Putamen (tissue), 1 donor: ENCODE data around the gene STIM2.
"Not testable (repeated sequence)": the region's sequence is repeated elsewhere in the genome, so short reads cannot be mapped to it uniquely, and the experiment has no call there.

Source experiments
- DNase-seq: peaks from one replicate; pipeline ENCODE4 v3.0.0-alpha.2; 2016; ENCODE audit warnings: low spot score

The STIM2 gene

DNA sequence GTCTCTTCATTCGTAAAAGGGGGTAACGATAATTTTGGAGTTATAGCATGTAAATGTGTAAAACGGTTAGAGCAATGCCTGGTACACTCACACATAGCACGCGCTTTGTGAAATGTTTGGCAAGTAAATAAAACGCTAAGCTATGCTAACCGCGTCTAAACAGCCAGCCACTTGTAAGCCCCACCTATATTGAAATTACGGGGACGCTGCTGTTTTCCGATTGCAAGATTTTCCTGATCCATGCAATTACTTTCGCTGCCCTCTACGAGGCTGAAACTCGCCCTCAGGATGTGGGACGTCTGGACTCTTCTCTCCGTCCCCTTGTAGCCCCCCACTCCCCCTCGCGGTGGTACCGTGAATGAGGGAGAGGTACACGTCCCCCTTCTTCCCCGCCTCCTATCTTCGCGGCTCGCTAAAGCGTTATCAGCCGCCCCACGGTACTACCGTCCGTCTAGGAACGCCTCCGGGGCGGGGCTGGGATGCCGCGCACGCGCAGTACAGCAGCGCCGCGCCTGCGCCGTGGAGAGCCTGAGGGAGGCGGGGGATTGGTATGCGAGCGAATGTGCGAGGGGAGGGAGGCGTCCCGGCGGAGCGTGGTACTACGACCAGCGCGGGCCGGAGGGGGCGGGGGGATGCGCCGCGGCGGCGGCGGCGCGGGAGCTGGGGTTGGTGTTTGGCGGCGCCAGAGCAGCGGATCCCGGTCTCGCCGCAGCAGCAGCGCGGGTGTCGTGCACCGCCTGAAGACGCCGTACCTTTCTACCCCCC is at the start of gene STIM2:
Gene STIM2 (plus strand): TSS at position 685 of the 765 bp plus-strand sequence.
- DNase-seq: peak; percentile 97

DNA sequence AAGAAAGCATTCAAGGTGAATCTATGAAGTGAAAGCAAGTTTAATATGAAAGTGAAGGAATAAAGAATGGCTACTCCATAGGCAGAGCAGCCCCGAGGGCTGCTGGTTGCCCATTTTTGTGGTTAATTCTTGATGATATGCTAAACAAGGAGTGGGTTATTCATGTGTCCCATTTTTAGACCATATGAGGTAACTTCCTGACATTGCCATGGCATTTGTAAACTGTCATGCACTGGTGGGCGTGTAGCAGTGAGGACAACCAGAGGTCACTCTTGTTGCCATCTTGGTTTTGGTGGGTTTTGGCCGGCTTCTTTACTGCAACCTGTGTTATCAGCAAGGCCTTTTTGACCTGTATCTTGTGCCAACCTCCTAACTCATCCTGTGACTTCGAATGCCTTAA is 49.1 kb upstream of the STIM2 start:
- DNase-seq: not testable (repeated sequence)

DNA sequence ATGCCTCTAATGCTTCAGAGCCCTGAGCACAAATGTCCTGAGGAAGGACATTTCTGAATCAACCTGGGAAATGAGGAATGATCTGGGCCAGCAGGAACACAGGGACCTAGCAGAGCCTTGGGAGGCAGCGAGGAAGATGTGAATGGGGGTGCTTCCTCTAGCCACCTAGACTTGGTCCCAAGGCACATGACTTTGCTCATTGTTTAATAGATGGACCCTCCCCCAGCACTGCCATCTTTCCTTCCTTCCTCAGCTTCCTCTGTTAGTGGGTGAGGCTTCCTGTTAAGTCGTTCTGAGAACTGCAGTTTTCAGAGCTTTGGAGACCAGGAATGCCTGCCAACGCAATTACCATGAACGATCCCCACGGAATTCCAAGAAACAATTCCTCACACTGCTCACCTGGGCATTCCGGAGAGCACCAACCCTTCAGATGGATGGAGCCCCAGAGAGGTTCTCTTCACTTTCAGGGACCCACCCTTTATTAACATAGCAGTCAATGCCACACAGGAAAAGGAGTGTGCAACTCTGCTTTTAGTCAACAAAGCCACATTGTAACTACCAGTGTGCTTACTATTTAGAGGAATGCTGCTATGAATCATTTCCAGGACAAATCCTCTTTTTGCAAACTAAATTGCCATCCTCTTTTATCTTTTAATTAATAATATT is 48.5 kb upstream of the STIM2 start:
- no peak for DNase-seq

DNA sequence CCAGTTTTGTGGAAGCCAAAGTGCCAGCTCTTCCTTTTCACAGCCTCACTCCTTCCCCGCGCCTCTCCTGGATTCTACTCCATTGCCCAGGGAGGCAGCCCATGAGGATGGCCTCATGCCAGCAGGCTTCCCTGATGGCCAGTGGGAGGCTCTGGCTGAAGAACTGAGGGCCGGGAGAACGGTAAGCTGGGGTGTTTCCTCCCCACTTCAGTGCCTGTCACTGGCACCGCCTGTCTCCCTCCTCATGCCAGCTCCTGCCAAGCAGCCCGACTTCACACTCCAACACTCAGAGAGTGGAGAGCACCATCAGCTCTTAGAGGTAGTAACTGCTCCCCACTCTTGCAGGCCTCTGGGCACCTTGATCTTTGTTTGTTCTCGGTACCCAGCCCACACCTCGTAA is 46.9 kb upstream of the STIM2 start:
- no peak for DNase-seq

DNA sequence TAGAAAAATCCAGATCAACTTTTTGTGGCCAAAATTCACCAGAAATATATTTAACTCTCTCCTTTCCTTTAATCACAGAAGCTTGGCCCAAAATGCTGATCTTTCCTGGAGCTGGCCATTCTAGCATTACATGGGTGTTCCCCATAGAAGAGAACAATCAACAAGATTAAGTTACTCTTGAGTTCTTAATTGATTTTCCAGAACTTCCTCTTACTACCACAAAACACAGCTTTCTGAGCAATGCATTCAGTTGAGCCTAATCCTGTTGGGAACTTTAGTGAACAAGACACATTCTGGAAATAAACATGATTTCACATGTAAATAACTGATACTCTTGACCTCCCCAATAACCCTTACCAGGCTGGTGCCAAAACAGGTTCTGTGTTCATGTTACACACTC is 45.4 kb upstream of the STIM2 start:
- DNase-seq: no peak

DNA sequence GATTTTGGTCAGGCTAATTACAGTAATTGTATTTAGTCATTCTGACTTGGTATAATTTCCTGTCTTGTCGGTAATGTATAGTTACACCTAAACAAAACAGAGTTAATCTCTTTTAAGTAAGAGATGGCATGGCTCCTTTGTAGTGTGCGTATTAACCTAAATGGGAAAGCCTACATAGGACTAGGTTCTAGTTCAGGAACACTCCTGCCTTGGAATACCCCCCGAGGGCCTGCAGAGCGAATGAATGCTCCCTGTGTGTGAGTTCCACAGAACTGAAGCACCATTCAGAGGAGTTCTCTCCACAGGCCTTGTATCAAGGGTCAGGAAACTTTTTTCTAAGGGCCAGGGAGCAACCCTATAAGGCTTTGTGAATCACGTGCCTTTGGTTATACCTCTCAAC is 44.9 kb upstream of the STIM2 start:
- DNase-seq: no peak

DNA sequence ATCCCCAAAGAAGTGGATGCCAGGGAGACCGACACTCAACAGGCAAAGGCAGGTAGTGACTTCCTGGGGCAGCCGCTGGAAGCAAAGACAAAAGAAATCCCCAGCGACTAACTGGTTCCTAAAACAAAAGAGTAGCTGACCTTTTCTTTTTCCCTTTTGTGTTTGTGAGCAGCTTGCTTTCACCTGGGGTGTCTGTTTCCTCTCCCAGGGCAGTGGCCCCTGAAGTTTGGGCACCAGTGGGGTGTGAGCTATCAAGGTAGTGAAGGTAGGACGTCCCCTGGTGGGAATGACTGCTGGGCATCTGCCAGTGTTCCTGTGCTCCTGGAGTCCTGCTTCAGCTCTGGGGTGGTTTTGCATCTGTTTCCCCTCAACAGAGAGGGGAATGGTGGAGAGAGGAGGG is 41.6 kb upstream of the STIM2 start:
- no peak for DNase-seq

DNA sequence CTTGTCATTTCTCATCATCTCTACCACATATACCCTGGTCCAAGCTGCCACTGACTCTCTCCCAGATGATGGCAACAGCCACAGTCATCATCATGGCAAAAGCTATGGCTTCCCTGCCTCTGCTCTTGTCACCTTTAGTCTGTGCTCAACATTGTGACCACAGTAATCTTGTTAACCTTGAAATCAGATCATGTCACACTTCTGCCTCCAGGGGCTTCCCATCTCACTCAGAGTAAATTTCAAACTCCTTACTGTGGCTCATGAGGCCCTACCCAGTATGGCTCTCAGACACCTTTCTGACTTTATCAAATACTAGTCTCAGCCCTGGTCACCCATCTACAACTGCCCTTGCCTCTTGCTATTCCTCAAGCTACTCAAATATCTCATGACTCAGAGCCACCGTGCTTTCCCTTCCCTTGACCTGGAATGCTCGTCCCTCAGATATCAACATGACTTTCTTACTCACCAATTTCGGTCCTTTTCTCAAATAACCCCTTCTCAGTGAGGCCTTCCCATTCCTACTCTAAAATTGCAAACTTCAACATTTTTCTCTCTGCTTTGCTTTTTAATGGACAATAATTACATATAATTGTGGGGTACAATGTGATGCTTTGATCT is 41.1 kb upstream of the STIM2 start:
- no peak for DNase-seq

DNA sequence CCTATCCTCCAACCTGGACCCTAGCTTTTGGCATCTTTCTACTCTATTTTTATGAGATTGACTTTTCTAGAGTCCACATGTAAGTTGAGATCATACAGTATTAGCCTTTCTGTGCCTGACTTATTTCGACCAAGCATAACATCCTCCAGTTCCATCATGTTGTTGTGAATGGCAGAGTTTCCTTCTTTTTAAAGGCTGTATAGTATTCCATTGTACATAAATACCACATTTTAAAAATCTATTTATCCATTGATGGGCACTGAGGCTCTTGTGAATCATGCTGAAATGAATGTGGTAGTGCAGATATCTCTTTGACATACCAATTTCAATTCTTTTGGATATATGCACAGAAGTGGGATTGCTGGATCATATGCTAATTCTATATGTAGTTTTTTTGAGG is 40.3 kb upstream of the STIM2 start:
- DNase-seq: no peak

DNA sequence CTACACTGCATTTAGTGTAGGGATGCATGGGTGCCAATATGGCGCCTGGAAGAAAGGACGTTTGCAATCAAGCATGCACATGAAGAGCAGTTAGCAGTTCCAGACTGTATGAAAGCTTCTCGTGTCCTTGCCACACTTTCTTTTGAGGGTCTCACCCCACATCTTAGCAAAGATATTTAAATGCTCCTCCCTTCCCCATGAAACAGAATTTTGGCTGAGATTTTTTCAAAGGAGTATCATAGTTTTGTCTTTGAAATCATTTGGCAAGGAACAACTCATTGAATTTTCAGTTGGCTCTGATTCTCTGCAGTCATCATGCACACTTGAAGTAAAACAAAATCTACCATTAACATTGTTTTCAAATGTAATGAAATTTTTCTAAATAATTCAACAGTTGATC is 39.6 kb upstream of the STIM2 start:
- DNase-seq: no peak

DNA sequence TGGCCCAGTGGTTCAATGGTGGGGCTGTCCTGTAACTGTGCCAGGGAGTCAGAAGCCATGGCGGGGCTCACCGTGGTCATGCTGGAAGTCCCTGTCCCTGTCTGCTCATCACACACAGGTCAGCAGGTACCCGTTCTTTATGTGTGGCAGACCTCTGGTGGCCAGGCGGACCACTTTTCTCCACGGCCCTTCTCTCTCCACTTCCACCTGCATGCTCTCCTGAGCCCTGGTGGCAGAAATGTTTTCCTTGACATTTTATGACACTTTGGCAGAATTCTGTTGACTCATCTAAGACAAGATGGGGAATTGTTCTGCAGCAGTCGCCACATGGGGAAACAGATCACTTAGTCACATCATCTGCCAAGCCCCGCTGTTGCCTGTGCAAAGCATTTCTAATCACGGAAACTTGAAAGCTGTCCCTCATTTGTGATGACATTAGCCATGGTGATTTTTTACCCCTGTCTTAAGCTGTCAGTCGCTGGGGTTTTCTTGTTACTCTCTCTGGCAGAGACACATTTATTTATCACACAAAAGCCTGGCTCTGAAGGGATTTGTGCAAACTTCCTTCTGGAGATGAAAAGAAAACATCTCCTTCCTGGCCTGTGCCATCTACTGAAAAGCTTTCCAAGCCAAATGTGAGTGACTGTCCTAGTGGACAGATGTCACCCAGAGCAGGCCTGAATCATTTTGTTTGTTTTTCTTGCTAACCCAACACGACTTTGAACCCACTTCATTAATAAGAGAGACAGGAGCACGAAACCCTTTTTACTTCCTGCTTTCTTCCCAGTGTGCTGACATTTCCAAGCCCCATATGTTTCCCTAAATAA is 38.8 kb upstream of the STIM2 start:
- DNase-seq: no peak

DNA sequence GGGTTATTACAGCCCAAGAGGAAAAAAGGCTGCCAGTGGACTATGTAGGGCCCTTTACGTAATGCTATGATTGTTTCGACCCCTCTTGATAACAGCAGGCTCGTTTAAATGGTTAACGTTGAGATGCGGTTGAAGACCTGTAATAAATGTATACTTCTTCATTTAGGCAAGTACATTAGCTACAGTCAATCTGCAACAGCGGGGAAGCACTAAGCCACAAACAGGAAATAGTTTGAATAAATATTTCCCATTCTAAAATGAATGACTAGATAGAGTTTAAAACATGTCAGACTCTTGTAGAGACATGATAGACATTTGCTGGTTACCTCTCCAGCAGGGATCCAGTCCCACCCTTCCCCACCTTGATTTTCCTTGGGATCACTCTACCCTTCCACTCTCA is 38.1 kb upstream of the STIM2 start:
- DNase-seq: no peak

DNA sequence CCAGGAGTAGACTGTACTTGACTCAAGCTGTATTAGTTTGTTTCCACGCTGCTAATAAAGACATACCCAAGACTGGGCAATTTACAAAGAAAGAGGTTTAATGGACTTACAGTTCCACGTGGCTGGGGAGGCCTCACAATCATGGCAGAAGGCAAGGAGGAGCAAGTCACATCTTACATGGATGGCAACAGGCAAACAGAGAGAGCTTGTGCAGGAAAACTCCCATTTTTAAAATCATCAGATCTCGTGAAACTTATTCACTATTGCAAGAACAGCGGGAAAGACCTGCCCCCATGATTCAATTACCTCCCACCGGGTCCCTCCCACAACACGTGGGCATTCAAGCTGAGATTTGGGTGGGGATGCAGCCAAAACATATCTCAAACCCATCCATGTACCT is 37.7 kb upstream of the STIM2 start:
- DNase-seq: not testable (repeated sequence)

DNA sequence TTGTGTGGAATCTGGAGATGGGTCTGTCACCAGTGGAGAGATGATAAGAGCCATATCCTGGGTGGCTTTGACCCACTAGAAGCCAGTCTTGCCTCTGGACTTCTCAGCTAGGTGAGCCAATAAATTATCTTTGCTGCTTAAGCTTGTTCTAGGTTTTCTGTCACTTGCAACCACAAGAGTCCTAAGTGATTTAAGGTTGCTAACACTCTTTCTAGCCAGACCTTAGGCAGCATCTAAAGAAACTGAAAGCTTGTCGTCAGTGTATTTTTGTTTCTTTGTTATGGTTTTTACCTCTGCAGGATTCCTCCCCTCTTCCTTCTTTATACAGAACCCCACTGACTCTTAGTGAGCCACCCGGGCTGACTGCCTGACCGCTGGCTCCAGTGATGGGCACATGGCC is 37.1 kb upstream of the STIM2 start:
- DNase-seq: no peak

DNA sequence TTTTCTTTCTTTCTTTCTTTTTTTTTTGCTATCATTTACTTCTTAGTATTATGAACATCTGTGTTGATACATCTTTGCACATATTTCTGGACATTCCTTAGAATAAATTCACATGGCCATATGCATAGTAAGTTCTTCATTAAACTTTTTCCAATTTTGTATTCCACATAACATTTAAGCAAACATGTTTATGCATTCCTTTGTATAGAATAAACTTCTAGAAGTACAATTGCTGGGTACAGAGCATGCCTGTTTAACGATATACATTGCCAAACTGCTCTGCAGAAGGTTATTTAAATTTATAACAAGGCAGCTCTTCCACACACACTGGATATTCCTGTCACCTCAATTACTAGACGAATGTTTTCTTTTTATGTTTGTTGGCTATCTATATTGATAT is 36.0 kb upstream of the STIM2 start:
- no peak for DNase-seq

DNA sequence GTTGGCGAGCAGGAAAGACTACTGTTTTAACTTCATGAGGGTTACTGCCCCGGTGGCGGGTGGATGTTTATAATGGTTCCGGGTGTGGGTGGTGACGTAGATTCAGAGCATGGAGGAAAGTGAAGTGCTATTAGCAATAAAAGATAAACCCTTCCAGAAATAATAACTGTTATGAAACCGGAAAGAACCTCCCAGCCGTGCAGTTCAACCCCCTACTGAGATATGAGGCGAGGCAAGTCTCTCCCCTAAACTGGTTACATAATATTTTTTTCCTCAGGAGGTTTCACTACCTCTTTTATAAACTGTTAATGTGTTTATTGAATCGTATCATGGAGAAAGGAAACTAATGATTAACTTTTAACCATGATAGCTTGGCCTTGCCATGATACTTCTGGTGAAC is 33.9 kb upstream of the STIM2 start:
- peak; percentile 5 for DNase-seq

DNA sequence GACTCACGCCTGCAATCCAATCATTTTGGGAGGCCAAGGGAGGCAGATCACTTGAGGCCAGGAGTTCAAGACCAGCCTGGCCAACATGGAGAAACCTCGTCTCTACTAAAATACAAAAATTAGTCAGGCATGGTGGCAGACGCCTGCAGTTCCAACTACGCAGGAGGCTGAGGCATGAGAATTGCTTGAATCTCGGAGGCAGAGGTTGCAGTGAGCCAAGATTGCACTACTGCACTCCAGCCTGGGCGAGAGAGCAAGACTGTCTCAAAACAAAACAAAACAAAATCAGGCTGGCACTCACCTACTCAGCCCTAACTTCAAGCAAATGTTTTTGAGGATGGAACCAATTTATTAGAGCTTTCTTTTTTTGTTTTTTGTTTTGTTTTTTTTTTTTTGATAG is 33.3 kb upstream of the STIM2 start:
- not testable (repeated sequence) for DNase-seq

DNA sequence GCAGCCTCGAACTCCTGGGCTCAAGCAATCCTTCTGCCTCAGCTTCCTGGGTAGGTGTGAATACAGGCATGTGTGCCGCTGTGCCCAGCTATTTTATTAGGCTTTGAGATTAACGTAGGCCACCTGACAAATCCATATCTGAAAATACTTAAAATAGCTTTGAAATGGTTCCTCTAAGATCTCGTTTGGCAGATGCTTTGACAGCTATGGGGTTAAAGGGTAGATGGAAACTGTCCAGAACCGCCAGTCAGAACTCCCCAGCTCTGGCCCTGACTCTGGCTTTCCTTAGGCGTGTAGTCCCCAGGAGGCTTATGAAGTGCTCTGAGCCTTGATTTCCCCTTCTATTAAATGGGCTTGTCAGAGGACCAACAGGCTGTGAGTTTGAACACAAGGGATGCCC is 32.8 kb upstream of the STIM2 start:
- DNase-seq: no peak

DNA sequence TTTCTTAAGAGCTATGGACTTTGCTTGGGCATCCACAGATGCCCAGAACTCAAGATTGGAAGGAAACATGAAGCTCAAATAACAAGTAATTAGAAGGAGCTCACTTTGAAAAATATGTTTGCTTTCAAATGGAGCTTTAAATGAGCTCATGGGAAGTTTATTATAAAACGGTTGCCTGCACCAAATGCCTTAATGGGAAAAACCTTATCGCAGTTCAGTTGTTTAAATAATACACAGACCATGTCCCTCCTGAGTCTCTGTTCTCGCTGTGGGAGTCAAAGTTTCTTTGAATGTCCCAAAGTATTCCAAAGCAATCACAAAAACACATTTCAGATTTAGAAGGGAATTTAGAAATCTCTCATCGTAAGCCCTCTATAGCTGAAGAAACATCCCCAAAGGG is 31.6 kb upstream of the STIM2 start:
- no peak for DNase-seq

DNA sequence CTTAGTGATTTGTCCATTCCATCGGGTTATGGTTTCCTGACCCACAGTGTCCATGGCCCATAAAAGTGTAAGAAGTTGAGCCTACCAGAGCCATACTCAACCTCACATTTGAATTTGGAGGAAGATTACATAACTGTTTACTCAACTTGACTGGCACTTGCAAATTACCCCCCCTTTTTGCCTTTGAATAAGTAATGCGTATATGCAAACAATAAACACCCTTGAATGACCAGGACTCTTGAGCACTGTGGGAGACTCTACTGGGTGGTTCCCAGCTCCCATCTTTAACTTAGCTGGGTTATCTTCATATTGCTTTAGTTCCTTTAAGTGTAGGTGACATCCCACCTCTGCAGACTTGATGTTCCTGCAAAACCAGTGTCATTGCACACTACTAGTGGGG is 30.6 kb upstream of the STIM2 start:
- no peak for DNase-seq

DNA sequence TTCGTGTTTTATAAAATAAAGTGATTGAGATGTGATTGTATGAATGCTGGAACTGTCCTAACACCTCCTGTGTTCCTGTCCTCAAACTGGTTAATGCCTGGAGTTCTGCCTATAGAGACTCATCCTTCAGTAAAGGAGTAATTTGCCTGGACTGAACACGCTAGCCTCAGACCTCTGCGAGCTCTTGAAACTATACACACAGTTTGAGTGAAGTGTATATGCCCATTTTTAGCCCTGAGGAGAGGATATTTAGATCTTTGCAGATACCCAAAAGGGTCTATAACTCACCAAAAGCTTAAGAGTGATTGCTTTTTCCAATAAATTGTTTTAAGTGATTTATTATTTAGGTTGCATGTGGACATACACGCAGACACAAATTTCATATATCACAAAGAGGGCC is 29.9 kb upstream of the STIM2 start:
- no peak for DNase-seq

DNA sequence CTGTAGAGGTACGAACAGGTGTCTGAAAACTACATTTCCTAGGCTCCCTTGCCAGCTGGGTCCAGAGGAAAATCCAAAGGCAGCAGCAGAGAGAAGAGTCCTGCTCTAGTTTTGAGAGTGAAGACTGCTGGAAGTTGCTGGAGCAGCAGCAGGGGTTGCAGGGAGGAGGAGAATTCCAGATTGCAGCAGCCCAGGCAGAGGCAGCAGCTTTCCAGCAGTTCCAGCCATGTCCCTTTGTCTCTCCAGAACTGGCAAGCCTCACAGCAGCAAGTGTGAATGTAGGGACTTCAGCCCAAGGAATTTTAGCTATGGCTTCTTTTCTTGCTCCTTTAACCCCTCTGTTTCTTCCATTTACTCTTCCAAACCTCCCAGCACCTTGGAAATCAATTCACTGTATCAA is 24.1 kb upstream of the STIM2 start:
- DNase-seq: no peak
